ENCODE results near the gene DTNB. TPM values are rescaled to one million over a fixed set of nuclear protein-coding genes. Genes with fewer than 3 reads are reported as not detected.
A peak's percentile ranks its signal among the peaks of the same experiment; 100 is the strongest.

DTNB gene
- total RNA-seq, 1 donor from 2014 or later = 28.9 TPM

- ATAC-seq (ENCODE audit: low read depth) (no peak), DNase-seq (no peak)
- ChIA-PET CTCF (interaction anchor here (0.8 to 2.1 kb wide), 8 partner anchors 19 to 224 kb away, joined by 3 to 11 read pairs (median 4); no protein-coding TSS in a partner anchor), POLR2A (interaction anchor here (0.7 to 2.2 kb wide), 8 partner anchors 19 to 223 kb away, joined by 3 to 15 read pairs (median 5); no protein-coding TSS in a partner anchor)
- Mint-ChIP-seq H3K27me3 (peaks cover 1% of the 10 kb centered on the region), H3K4me1 (peaks cover 12% of the 10 kb centered on the region), H3K4me3 (peak overlapping the region; percentile 84), H3K36me3 (ENCODE audit: low read depth) (no peaks in the 10 kb centered on the region), H3K9me3 (no peaks in the 10 kb centered on the region), H3K27ac (no peak overlapping the region)
- TF ChIP-seq, protein P1, sequence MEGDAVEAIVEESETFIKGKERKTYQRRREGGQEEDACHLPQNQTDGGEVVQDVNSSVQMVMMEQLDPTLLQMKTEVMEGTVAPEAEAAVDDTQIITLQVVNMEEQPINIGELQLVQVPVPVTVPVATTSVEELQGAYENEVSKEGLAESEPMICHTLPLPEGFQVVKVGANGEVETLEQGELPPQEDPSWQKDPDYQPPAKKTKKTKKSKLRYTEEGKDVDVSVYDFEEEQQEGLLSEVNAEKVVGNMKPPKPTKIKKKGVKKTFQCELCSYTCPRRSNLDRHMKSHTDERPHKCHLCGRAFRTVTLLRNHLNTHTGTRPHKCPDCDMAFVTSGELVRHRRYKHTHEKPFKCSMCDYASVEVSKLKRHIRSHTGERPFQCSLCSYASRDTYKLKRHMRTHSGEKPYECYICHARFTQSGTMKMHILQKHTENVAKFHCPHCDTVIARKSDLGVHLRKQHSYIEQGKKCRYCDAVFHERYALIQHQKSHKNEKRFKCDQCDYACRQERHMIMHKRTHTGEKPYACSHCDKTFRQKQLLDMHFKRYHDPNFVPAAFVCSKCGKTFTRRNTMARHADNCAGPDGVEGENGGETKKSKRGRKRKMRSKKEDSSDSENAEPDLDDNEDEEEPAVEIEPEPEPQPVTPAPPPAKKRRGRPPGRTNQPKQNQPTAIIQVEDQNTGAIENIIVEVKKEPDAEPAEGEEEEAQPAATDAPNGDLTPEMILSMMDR (IDR thresholded peaks at IDR 0.05) = no peak
- intact Hi-C loops (cut with micrococcal nuclease) = loop anchor here (2.0 to 5.0 kb wide), 2 partner anchors 77 to 176 kb away; partner anchors contain the start of gene POMC
Measured at GRCh38 chr2:25343187-25343825, 330.1 kb downstream of the DTNB start.

DNA sequence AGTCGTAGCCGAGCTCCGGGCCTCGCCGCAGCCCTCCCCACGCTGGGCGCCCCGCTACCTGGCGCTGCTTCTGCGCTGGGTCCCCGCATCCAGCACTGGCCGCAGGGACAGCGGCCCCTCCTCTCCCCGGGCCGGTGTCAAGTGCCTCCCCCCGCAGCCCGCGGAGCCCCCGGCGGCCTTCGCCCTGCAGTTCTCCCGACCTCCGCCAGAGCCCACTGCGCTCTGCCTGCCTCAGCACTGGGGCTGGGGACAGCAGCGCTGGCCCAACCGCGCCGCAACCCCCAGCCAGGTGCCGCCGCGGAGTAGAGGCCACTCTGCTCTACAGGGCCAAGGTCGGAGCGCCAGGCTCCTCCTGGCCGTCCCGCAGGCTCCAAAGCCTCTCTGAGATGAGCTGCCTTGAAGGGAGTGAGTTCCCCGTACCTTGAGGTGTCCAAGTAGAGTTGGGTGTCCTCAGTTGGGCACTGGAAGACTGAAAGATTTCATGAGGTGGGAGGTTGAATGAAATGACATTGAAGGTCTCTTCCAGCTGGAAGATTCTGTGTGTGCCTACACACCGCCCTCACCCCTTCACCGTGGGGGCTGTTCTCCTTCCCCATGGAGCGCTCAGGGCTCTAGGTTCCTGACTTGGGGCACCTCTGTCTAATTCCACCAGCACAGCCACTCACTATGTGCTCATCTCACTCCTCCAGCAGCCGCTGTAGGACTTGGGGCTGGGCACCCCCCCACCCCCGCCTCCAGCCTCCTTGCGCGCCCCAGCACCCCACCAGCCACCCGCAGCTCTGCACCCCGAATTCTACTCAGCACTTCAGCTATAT lies 330.8 kb downstream of the DTNB start:
- peak; percentile 82 for DNase-seq
- intact Hi-C loops (cut with micrococcal nuclease) = loop anchor here (1.0 to 5.0 kb wide), 9 partner anchors 20 to 358 kb away; partner anchors contain the start of gene POMC
- peaks cover 1% of the 10 kb centered on the region for H3K27me3 Mint-ChIP-seq
- TF ChIP-seq, protein P1 (IDR thresholded peaks at IDR 0.05) = peak; percentile 74
- H3K9me3 Mint-ChIP-seq = no peaks in the 10 kb centered on the region
- peaks cover 19% of the 10 kb centered on the region for H3K4me1 Mint-ChIP-seq
- ATAC-seq (ENCODE audit: low read depth) = peak; percentile 92
- peak overlapping the region; percentile 84 for H3K4me3 Mint-ChIP-seq
- POLR2A ChIA-PET = interaction anchor here (0.5 to 2.2 kb wide), 7 partner anchors 20 to 224 kb away, joined by 3 to 15 read pairs (median 5); no protein-coding TSS in a partner anchor
- peaks cover 3% of the 10 kb centered on the region for H3K36me3 Mint-ChIP-seq (ENCODE audit: low read depth)
- H3K27ac Mint-ChIP-seq = peak overlapping the region; percentile 59
- CTCF ChIA-PET = interaction anchor here (0.6 to 2.1 kb wide), 10 partner anchors 20 to 933 kb away, joined by 3 to 11 read pairs (median 4); no protein-coding TSS in a partner anchor

DNA sequence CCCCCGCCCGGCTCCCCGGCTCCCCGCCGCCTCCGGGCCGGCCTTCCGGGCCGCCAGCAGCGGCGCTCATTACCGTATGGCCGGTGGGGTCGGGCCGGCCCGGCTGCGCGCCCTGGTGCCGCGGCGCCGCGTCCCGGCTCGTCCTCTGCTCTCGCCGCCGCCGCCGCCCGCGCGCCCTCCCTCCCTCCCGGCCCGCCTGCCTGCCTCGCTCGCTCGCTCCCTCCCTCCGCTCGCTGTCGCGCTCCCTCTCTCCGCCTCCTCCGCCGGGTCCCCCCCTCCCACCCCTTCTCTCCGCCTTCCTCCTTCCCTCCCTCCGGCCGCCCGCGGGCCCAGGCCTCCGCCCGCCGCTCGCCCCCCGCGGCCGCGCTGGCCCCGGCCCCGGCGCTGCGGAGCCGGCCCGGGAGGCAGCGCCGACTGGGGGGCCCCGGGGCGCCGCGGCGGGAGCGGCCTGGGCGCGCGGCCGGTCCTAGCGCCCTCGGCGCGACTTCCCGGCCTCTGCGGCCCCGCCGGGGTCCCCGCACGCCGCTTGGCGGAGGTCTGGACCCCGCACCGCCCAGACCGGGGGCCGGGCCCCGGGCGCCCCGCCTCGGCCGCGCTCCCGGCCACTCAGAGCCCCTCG lies 331.5 kb downstream of the DTNB start, which contains the start of gene DNMT3A:
TSS of gene DNMT3A (minus strand) at position 173 of the 619 bp plus-strand sequence. CDS start 27,941 bp downstream, outside the sequence.
- Mint-ChIP-seq H3K36me3 (ENCODE audit: low read depth) (peaks cover 4% of the 10 kb centered on the region), H3K4me3 (peak within 1 kb of the TSS; percentile 84), H3K4me1 (peaks cover 21% of the 10 kb centered on the region), H3K9me3 (no peaks in the 10 kb centered on the region), H3K27me3 (no peaks in the 10 kb centered on the region), H3K27ac (peak within 1 kb of the TSS; percentile 59)
- CTCF ChIA-PET = interaction anchor here (0.6 to 2.1 kb wide), 8 partner anchors 20 to 933 kb away, joined by 3 to 11 read pairs (median 4); no protein-coding TSS in a partner anchor
- intact Hi-C loops (cut with micrococcal nuclease) = loop anchor here (1.0 to 5.0 kb wide), 10 partner anchors 20 to 358 kb away; partner anchors contain the start of gene POMC
- POLR2A ChIA-PET = interaction anchor here (0.5 to 2.2 kb wide), 7 partner anchors 20 to 225 kb away, joined by 3 to 15 read pairs (median 5); no protein-coding TSS in a partner anchor
- peak; percentile 50 for DNase-seq
- peak; percentile 25 for ATAC-seq (ENCODE audit: low read depth)
- TF ChIP-seq, protein P1 (IDR thresholded peaks at IDR 0.05) = no peak

DNA sequence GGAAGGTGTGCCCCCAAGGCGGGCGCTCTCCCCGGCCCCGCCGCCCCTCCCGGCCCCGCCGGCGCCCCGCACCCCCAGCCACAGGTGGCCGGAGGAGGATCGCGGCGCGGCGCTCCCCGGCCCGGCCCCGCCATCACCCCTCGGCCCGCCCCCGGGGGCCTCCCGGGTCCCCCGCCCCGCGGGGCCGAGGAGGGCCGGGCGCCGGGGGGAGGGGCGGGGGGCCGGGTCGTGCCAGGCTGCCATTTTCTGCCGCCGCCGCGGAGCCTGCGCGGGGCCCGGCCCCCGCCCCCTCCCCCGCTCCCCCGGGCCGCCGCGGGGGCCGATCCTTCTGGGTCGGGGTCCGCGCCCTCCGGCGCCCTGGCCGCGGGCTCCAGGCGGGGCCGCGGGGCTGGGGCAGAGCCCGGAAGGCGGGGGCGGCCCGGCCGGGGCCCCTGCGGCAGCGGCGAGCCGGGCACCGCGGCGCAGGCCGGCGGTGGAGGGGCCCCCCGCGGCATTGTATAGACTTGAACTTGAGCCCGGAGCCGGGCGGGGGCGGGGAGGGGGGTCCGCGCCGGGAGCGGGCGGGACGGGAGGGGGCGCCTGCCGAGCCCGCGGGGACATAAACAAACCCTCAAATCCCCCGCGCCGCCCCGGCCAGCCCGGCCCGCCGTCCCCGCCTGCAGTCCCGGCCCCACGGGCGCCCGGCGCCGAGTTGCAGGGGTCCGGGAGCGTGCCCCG lies 332.2 kb downstream of the DTNB start:
- ATAC-seq (ENCODE audit: low read depth) = peak; percentile 15
- no peak for DNase-seq
- intact Hi-C loops (cut with micrococcal nuclease) = loop anchor here (2.0 to 5.0 kb wide), 2 partner anchors 40 to 174 kb away; partner anchors contain the start of gene POMC
- Mint-ChIP-seq H3K27me3 (no peaks in the 10 kb centered on the region), H3K4me1 (peaks cover 24% of the 10 kb centered on the region), H3K27ac (no peak overlapping the region), H3K36me3 (ENCODE audit: low read depth) (peaks cover 4% of the 10 kb centered on the region), H3K9me3 (no peaks in the 10 kb centered on the region), H3K4me3 (no peak overlapping the region)
- CTCF ChIA-PET = no interaction called here
- TF ChIP-seq, protein P1 (IDR thresholded peaks at IDR 0.05) = no peak
- POLR2A ChIA-PET = interaction anchor here (0.8 to 1.5 kb wide), 4 partner anchors 15 to 76 kb away, joined by 3 to 9 read pairs (median 5); no protein-coding TSS in a partner anchor

Measured in activated B cell treated with CpG ODN at 0.5 μM for 24 hours (primary cell).